K562 (cell line): Measurements from ENCODE around the gene RBP7. TPM values are rescaled to one million over a fixed set of nuclear protein-coding genes. Genes with fewer than 3 reads are reported as not detected.

Experiments
- ATAC-seq: fragments of 200-7000 bp; cut with Tn5 transposase; 3 replicates; pipeline ENCODE4 v1.9.1; 2020; ENCODE audit warnings: moderate library complexity
- BruUV-seq: library from RNA; stranded (reverse); fragments of 400-500 nt; replicated peaks from 2 replicates; lab custom pipeline; 2021; lab: Mats Ljungman, UMichigan
- CTCF ChIA-PET: fragments of 300-600 bp; formaldehyde crosslinking; extraction: SDS; loops from one replicate; lab custom pipeline; 2021; ENCODE audit warnings: low intra/inter-chr PET ratio; lab: Yijun Ruan, JAX
- POLR2A ChIA-PET: fragments of 300-600, 350-650 bp; sonication (Branson Sonifier 250); formaldehyde crosslinking; extraction: SDS; loops from one replicate; lab custom pipeline; 2021; ENCODE audit warnings: antibody characterized with exemption, inconsistent platforms; lab: Yijun Ruan, JAX
- DNase-seq, 4 experiments: peaks; one replicate each; pipeline versions ENCODE4 v3.0.0 to v3.0.0-alpha.2; 2011 to 2018; ENCODE audit warnings: low spot score in 3 of 4, mixed read lengths in 3 of 4; ENCODE audit errors: extremely low read depth in 1 of 4
- FAIRE-seq: peaks from 2 replicates; lab custom pipeline; 2011; peaks lifted over from hg19 to GRCh38; lab: Jason Lieb, UNC
- H2AFZ ChIP-seq: 2 replicates; pipeline ENCODE4 v1.6.0; 2011; ENCODE audit warnings: low read depth, low read length, control low read depth, inconsistent platforms
- H3K27ac ChIP-seq: fragments of 200-600 bp; 3 replicates; pipeline ENCODE4 v1.8.0; 2011; ENCODE audit warnings: low read depth, mild to moderate bottlenecking, control low read depth, inconsistent platforms, low read length, moderate library complexity, mixed read lengths; ENCODE audit errors: extremely low read depth
- H3K27me3 ChIP-seq, 2 experiments: fragments of 300-600 bp in 1 of 2; 2 replicates in 1 of 2; 3 replicates in 1 of 2; pipeline versions ENCODE4 v1.6.0 to v1.8.0; 2011; ENCODE audit warnings: inconsistent platforms in 2 of 2, low read length in 2 of 2, mild to moderate bottlenecking in 1 of 2, mixed read lengths in 1 of 2, moderate library complexity in 1 of 2; ENCODE audit not compliant: control insufficient read depth in 2 of 2, insufficient read depth in 2 of 2
- H3K36me3 ChIP-seq: fragments of 300-600 bp; 3 replicates; pipeline ENCODE4 v1.8.0; 2011; ENCODE audit warnings: mild to moderate bottlenecking, low read length, inconsistent platforms; ENCODE audit not compliant: control insufficient read depth, insufficient read depth
- H3K4me1 ChIP-seq, 2 experiments: fragments of 200-600 bp in 1 of 2; replicated peaks in 1 of 2; 2 replicates in 1 of 2; 3 replicates in 1 of 2; pipeline versions ENCODE4 v1.5.1 to v1.8.0; 2011; ENCODE audit warnings: inconsistent platforms in 2 of 2, low read length in 2 of 2, mild to moderate bottlenecking in 1 of 2, mixed read lengths in 1 of 2, moderate library complexity in 1 of 2; ENCODE audit not compliant: control insufficient read depth in 2 of 2, insufficient read depth in 2 of 2
- H3K4me2 ChIP-seq: 2 replicates; pipeline ENCODE4 v1.6.1; 2011; ENCODE audit warnings: low read length, control low read depth, inconsistent platforms, mixed read lengths; ENCODE audit not compliant: insufficient read depth
- H3K4me3 ChIP-seq: fragments of 200-600 bp; sonication (generic), shearing (Covaris generic); 2 replicates; pipeline ENCODE4 v1.5.1; 2016; ENCODE audit warnings: control low read depth, inconsistent platforms
- H3K79me2 ChIP-seq: fragments of 200-600 bp; 3 replicates; pipeline ENCODE4 v1.8.0; 2011; ENCODE audit warnings: low read length, inconsistent platforms; ENCODE audit not compliant: control insufficient read depth, insufficient read depth
- H3K9ac ChIP-seq, 2 experiments: 2 replicates each; pipeline versions ENCODE4 v1.6.0 to v1.6.1; 2011; ENCODE audit warnings: low read depth in 2 of 2, low read length in 2 of 2, control low read depth in 1 of 2, inconsistent platforms in 1 of 2, mild to moderate bottlenecking in 1 of 2, mixed read lengths in 1 of 2; ENCODE audit not compliant: insufficient read depth in 1 of 2
- H3K9me1 ChIP-seq: one replicate; pipeline ENCODE4 v1.6.0; 2011; ENCODE audit warnings: inconsistent platforms, mild to moderate bottlenecking, low read length, moderate library complexity; ENCODE audit not compliant: control insufficient read depth, insufficient read depth
- H3K9me3 ChIP-seq: replicated peaks from 2 replicates; pipeline ENCODE4 v1.5.1; 2011; ENCODE audit warnings: low read depth, low read length, inconsistent platforms; ENCODE audit not compliant: control insufficient read depth, insufficient read depth
- H4K20me1 ChIP-seq: replicated peaks from 2 replicates; pipeline ENCODE4 v1.6.1; 2011; ENCODE audit warnings: low read length, inconsistent platforms, mixed read lengths; ENCODE audit not compliant: control insufficient read depth, insufficient read depth
- POLR2AphosphoS2 ChIP-seq: IDR thresholded peaks from 2 replicates; pipeline ENCODE4 v1.6.1; 2012; ENCODE audit warnings: low read length, improper control_type of control experiment
- SIX5 ChIP-seq, 2 experiments: IDR thresholded peaks; 2 replicates each; pipeline ENCODE4 v1.6.1; 2011; ENCODE audit warnings: low read length in 2 of 2, borderline replicate concordance in 1 of 2, low read depth in 1 of 2, mild to moderate bottlenecking in 1 of 2, moderate library complexity in 1 of 2; ENCODE audit not compliant: insufficient read depth in 1 of 2
- WGBS: fragments of 100-300 bp; shearing (Covaris generic); methylation state at CpG from one replicate; pipeline ENCODE4 v1.1.6; 2016; ENCODE audit warnings: low coverage, mixed read lengths; ENCODE audit not compliant: insufficient coverage; ENCODE audit errors: missing lambda C conversion rate; 5-methylcytosine and 5-hydroxymethylcytosine counted together
- in situ Hi-C: fragments of 300-500 bp; cut with MboI; formaldehyde crosslinking; loops from 4 replicates; pipeline ENCODE4 v1.15.0; 2018; ENCODE audit warnings: inconsistent platforms, mixed read lengths
- intact Hi-C: fragments of 100-400 bp; cut with micrococcal nuclease; formaldehyde crosslinking; loops from 2 replicates; pipeline ENCODE4 v1.14.2; 2022
- polyA plus RNA-seq, 8 experiments: library from polyadenylated mRNA; depleted of rRNA in 4 of 8; stranded (reverse) in 5 of 8; unstranded in 3 of 8; fragments of >200 nt; fragmentation: Nextera tagmentation in 2 of 8; fragmentation: Illumina TruSeq in 1 of 8; extraction: Ambion mirVana in 2 of 8; extraction: Trizol in 1 of 8; gene quantifications; 2 replicates each; pipeline versions ENCODE4 v1.2.1 to v1.2.3, GENCODE V29; 2011 to 2014; ENCODE audit warnings: inconsistent platforms in 1 of 8, missing spikeins in 1 of 8
- total RNA-seq, 7 experiments: library from RNA; depleted of rRNA in 6 of 7; stranded (reverse); fragments of >200 nt in 6 of 7; fragmentation: Illumina TruSeq in 2 of 7; extraction: Trizol in 2 of 7; gene quantifications; 2 replicates each; pipeline versions ENCODE4 v1.2.1 to v1.2.3, GENCODE V29; 2011 to 2021; ENCODE audit warnings: low replicate concordance in 1 of 7
- TF ChIP-seq, protein P1 (sequence below): fragments of 450-650 bp; IDR thresholded peaks from 2 replicates; pipeline ENCODE4 v1.6.1; 2014; ENCODE audit warnings: low read depth, mild to moderate bottlenecking, moderate library complexity, borderline replicate concordance

The RBP7 gene
- total and polyA plus RNA-seq, 9 of the 15 experiments (the other 6 are each of a cell fraction or from before 2014, with no cell fraction given) = not detected

DNA sequence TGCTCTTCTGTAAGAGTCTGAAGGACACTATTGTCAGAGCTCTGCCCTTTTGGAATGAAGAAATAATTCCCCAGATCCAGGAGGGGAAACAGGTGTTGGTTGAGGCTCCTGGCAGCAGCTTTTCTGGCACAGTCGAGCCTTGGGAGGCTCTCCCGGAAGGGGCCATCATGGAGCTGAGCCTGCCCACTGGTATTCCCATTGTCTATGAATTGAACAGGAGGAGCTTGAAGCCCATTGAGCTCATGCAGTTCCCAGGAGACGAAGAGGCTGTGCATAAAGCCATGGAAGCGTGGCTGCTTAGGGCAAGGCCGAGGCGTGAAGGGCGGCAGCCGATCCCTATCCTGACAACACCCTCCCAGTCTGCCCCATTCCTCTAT, 62.3 kb downstream of the RBP7 start:
- Histone ChIP-seq H3K9ac (peak overlapping the region in 1 of 2 experiments; percentile 44; a peak in 1 of 4 replicates), H4K20me1 (no peaks in the 10 kb centered on the region; the same call in none of the 2 replicates), H2AFZ (no peak overlapping the region), H3K4me1 (peaks cover 8 to 11% of the 10 kb centered on the region in 2 experiments; a peak in 4 of 5 replicates), H3K9me1 (no peaks in the 10 kb centered on the region), H3K27me3 (no peaks in the 10 kb centered on the region), H3K79me2 (peaks cover 86% of the 10 kb centered on the region), H3K27ac (no peak overlapping the region), H3K36me3 (peaks cover 24% of the 10 kb centered on the region; the same call in 2 of the 3 replicates), H3K9me3 (no peaks in the 10 kb centered on the region), H3K4me3 (no peak overlapping the region), H3K4me2 (no peak overlapping the region)
- intact Hi-C loops (no loop called here), in situ Hi-C loops (no loop called here)
- CTCF ChIA-PET = no interaction called here
- no peak for FAIRE-seq
- BruUV-seq = no TSS peak
- POLR2A ChIA-PET = interaction anchor here (1.1 to 4.2 kb wide), 2 partner anchors 8 to 12 kb away, joined by 3 to 33 read pairs; no protein-coding TSS in a partner anchor
- no peak for DNase-seq
- TF ChIP-seq, protein P1, sequence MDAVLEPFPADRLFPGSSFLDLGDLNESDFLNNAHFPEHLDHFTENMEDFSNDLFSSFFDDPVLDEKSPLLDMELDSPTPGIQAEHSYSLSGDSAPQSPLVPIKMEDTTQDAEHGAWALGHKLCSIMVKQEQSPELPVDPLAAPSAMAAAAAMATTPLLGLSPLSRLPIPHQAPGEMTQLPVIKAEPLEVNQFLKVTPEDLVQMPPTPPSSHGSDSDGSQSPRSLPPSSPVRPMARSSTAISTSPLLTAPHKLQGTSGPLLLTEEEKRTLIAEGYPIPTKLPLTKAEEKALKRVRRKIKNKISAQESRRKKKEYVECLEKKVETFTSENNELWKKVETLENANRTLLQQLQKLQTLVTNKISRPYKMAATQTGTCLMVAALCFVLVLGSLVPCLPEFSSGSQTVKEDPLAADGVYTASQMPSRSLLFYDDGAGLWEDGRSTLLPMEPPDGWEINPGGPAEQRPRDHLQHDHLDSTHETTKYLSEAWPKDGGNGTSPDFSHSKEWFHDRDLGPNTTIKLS = no peak
- 0 out of 4 replicates have a peak, but pooled peaks of 1 of the 2 experiments have one; percentile 11 for TF ChIP-seq SIX5 (IDR thresholded peaks at IDR 0.05; ENCODE audit: borderline replicate concordance in 1 of 2, insufficient read depth in 1 of 2, low read depth in 1 of 2, low read length in 2 of 2)
- no peak for TF ChIP-seq POLR2AphosphoS2
- 97% methylated on average over 8 of the region's 8 CpGs for WGBS
- no peak for ATAC-seq
